GM18499 (cell line): ENCODE data around the gene STK24.

ENCODE experiments used
- ATAC-seq: cut with Tn5 transposase; IDR thresholded peaks from one replicate; pipeline ENCODE4 v1.9.1; 2021; ENCODE audit warnings: moderate number of reproducible peaks; ENCODE audit not compliant: insufficient read depth, unreplicated experiment

The STK24 gene

GRCh38 chr13:98557937-98558792 lies 18.7 kb downstream of the STK24 start:
- ATAC-seq = no peak

- ATAC-seq = no peak
Observed at GRCh38 chr13:98556968-98557631, 19.8 kb downstream of the STK24 start.

DNA sequence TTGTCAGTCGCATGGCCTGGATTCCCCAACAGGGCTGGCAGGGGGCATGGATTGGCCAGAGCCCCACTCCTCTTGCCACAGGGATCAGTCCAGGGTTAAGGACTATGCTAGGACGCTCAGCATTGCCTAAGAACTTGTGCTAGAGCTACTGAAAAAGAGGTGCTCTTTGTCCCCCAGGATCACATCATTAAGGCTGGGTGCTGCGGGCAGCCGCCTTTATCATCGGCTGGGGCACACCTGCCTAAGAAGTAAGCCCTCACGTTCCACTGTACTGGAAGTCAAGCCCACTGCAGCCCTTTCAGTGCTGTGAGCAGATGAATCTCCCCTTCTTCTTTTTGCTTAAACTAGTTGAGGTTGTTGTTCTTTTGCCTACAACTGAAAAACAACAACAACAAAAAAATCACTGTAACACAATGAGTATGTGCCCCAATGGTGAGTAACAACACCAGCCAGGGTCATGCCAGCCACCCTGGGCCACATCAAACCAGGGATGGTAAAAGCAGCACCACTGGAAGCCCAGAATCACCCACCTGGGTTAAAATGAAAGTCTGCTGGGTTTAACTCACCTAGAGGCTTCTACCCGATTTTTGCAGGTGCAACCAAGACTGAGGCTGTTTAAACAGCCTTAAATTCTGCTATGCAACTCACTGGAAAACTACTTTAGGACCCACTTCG lies 20.6 kb downstream of the STK24 start:
- ATAC-seq = no peak

GRCh38 chr13:98549728-98550317 lies 27.1 kb downstream of the STK24 start:
- peak; percentile 65 for ATAC-seq

DNA sequence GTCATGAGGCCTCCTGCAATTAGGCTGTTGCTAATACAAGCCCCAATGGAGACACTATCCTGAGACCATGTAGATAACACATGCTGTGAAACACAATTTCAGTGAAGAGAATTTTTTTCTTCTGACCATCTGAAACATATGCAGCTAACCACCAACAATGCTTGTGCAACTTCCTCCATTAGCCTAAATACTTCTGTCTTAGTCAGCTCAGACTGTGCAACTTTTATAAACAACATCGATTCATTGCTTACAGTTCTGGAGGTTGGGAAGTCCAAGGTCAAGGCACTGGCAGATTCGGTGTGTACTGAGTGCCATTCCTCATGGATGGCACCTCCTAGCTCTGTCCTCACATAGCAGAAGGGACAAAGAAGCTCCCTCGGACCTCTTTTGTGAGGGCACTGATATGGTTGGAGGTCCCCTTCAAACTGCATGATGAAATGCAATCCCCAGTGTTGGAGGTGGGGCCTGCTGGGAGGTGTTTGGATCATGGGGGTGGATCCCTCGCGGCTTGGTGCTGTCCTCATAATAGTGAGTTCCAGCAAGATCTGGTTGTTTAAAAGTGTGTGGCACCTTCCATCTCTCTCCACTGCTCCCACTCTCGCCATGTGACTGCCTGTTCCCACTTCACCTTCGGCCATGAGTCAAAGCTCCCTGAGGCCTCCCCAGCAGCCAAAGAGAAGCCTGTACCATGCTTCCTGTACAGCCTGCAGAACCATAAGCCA lies 27.7 kb downstream of the STK24 start:
- no peak for ATAC-seq

GRCh38 chr13:98548230-98548629 lies 28.7 kb downstream of the STK24 start:
- ATAC-seq = no peak

- no peak for ATAC-seq
Observed at GRCh38 chr13:98547455-98547854, 29.5 kb downstream of the STK24 start.

DNA sequence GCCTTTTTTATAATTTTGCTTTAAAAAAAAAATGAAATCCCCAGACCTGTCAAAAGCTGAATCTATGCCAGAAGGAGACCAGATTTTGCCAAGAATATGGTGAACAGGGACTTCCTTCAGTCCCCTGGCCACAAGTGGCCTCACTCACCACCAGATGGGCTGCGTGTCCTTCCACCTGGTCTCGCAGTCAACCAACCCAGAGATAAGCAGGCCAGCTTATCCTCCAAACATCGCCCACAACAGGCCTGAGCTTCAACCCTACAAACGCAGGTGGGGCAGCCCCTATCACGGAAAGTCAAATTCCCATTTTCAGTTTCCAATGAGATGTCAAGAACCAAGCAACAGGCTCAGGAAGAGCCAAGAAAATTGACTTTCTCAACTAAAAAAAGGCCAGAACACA lies 30.5 kb downstream of the STK24 start:
- no peak for ATAC-seq

GRCh38 chr13:98544104-98544710 lies 32.7 kb downstream of the STK24 start:
- no peak for ATAC-seq

GRCh38 chr13:98543378-98544103 lies 33.4 kb downstream of the STK24 start:
- ATAC-seq = no peak

DNA sequence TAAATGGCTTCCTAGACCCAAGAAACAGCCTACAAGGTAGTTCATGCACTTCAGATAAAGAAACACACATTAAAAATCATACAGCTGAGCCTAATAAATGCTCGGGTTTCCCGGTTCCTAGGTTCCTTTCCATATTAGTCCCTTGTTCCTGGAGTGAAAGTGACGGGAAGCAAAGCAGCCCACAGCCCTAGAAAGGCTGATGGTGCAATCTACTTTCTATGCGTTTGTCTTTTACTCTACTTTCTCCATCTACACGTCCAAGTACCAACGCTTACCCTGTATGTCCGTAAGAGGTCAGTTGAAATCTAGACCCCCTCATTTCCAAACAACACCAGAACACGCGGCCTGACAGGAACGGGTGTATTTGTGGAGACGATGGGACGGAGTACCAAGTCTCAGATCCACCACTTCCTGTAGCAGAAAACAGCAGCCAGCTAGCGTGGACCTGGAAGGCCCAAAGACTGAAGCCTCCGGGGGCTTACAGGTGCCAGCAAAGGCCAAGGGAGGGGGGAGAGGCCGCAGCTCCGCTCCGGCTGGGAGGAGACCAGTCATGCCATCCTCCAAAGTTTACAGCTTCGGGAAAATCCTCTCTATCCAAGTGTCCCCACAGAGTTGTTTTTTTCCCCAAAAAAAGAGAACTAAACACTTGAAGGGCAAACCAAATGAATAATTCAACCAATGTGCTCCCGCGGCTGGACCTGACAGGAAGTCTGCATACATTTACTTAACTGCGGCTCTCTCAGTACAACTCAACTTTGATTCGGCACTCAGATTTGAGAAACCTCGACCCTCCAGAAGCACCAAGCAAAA lies 34.1 kb downstream of the STK24 start:
- no peak for ATAC-seq

GRCh38 chr13:98541701-98542203 lies 35.2 kb downstream of the STK24 start:
- ATAC-seq = no peak

GRCh38 chr13:98541191-98541590 lies 35.7 kb downstream of the STK24 start:
- no peak for ATAC-seq

GRCh38 chr13:98540476-98540875 lies 36.4 kb downstream of the STK24 start:
- no peak for ATAC-seq

DNA sequence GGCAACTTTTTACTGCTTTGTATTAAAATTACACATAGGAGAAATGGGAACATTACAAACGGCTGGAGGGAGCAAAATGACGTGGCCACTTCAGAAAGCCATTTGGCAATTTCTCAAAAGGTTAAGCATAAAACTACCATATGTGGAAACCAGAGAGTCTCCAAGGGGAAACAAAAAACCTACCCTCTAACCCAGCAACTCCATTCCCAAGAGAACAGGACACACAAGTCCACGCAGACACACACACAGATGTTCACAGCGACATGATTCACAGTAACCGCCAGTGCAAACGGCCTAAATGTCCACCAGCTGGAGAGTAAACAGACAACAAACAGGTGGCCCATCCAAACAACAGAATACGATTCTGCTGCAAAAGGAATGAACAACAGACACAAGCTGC lies 37.2 kb downstream of the STK24 start:
- ATAC-seq = no peak

DNA sequence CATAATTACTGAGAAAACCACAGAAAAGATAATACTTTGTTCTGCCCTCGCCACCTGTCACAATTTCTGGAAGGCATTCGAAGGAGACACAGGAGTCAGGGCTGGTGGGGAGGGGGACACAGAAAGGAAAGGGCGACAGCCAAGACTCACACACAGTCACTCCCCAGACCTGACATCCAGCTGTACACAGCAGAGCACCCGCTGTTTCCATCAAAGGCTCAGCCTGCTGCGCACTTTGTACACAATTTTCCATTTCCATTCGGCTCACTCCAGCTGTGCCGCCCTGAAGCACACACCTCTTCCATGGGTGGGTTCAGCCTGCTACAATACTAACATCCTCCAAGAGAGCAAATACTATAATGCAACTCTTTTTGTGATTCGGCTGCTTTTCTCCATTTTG lies 38.0 kb downstream of the STK24 start:
- no peak for ATAC-seq

GRCh38 chr13:98537740-98538139 lies 39.2 kb downstream of the STK24 start:
- ATAC-seq = no peak

- no peak for ATAC-seq
Observed at GRCh38 chr13:98537306-98537705, 39.6 kb downstream of the STK24 start.
